ENCODE measurements around the gene FABP7. TPM values are rescaled to one million over a fixed set of nuclear protein-coding genes. Genes with fewer than 3 reads are reported as not detected.

FABP7 gene
- total and polyA plus RNA-seq, 2 donors from 2014 or later: not detected

DNA sequence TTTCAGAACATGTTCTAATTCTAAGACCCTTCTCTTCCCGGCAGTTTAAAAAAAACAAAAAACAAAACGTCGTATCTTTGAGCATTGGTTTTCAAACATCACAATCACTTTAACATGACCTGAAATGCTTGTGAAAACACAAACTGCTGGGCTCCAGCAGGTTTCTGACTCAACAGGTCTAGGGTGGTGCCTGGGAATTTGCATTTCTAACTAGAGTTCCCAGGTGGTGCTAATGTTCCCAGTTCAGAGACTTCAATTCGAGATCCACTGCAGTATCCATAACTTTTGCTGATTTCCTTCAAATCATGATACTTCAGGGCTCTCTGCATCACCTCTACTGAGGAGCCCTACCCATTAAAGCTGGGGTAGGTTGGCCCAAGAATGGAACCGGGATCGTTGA is 8.7 kb downstream of the FABP7 start:
- H3K4me1 ChIP-seq (ENCODE audit: control insufficient read depth in 2 of 3, insufficient read depth in 2 of 3, low read depth in 1 of 3, low read length in 3 of 3): peaks cover 5 to 19% (median 5%) of the 10 kb centered on the region in 3 donors
- no peak for FAIRE-seq
- DNase-seq: no peak
- H3K9me3 ChIP-seq (ENCODE audit: control insufficient read depth in 2 of 3, insufficient read depth in 1 of 3, low read length in 3 of 3): no peaks in the 10 kb centered on the region
- no peaks in the 10 kb centered on the region for H3K36me3 ChIP-seq (ENCODE audit: control insufficient read depth in 2 of 3, insufficient read depth in 3 of 3, low read length in 3 of 3)
- no peak overlapping the region for H3K27ac ChIP-seq (ENCODE audit: low read depth in 2 of 2, low read length in 2 of 2)
- no peaks in the 10 kb centered on the region for H3K27me3 ChIP-seq (ENCODE audit: control insufficient read depth, insufficient read depth, low read length)
- H3K9ac ChIP-seq (ENCODE audit: low read length in 3 of 3): no peak overlapping the region
- TF ChIP-seq, protein P1, sequence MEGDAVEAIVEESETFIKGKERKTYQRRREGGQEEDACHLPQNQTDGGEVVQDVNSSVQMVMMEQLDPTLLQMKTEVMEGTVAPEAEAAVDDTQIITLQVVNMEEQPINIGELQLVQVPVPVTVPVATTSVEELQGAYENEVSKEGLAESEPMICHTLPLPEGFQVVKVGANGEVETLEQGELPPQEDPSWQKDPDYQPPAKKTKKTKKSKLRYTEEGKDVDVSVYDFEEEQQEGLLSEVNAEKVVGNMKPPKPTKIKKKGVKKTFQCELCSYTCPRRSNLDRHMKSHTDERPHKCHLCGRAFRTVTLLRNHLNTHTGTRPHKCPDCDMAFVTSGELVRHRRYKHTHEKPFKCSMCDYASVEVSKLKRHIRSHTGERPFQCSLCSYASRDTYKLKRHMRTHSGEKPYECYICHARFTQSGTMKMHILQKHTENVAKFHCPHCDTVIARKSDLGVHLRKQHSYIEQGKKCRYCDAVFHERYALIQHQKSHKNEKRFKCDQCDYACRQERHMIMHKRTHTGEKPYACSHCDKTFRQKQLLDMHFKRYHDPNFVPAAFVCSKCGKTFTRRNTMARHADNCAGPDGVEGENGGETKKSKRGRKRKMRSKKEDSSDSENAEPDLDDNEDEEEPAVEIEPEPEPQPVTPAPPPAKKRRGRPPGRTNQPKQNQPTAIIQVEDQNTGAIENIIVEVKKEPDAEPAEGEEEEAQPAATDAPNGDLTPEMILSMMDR (IDR thresholded peaks at IDR 0.05; ENCODE audit: borderline replicate concordance, extremely low read depth, insufficient read depth): no peak
- intact Hi-C loops (cut with DNase I): no loop called here
- peak overlapping the region in 1 of 3 donors; percentile 89 for H3K4me3 ChIP-seq (ENCODE audit: low read length in 3 of 3)

DNA sequence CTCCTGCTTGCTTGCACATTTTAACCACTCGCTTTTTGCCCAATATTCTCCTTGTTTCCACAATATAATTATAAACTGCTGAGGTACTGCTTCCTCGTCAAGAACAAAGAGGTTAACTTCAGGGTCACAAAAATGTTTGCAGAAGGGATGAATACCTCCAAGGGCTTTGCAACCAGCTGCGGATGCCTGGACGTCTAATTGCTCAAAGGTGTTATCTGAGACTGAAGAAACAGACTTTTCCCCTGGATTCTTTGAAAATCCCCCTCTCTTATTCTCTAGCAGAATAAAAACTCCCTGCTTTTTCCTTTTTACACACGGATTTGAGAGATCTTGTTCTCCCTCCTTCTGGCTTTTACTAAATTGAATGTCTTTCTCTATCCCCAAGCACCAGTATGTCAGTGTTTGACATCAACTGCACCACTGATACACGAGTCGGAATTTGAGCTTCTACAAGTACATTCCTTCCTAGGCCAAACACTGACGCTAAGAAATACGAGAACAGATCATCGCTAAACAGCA is 9.2 kb downstream of the FABP7 start:
- intact Hi-C loops (cut with DNase I): no loop called here
- no peak for FAIRE-seq

DNA sequence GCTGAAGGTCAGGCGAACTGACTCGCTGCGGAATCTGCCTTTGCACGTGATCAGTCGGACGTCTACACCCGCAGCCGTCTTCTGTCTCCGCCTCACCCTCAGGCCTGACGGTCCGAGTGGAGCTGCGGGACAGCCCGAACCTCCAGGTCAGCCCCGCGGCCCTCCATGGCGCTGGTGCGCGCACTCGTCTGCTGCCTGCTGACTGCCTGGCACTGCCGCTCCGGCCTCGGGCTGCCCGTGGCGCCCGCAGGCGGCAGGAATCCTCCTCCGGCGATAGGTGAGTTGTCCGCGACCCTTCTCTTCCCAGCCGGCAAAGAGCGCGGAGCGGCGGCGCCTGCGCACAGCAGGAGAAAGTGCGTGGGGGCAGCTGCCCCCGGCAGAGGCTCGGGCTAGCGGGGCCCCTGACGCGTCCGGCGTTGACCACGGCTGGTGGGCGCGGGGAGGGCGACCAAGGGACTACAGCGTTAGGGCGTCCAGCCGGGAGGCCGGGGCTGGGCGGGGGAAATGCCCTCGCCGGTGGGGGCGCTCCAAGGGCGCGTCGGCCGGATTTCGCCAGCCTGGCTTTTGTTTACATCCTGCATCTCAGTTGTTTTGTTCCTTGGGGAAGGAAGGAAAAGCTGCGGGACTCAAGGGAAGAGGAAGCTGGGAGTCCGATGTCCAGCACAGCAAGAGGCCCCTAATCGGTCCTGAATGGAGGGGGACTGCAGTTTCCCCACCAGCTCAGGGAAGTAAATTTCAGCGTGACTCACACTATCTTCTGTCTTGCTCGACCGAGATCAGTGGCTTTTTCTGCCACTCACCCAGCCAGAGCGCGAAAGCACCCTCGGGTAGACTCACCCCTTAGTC is 9.9 kb downstream of the FABP7 start, which contains the start of gene SMPDL3A:
TSS of gene SMPDL3A (plus strand) at position 77 of the 846 bp plus-strand sequence. CDS start at position 166, 89 bp downstream.
- TF ChIP-seq, protein P1 (IDR thresholded peaks at IDR 0.05; ENCODE audit: borderline replicate concordance, extremely low read depth, insufficient read depth): peak; percentile 33
- peak; percentile 82 to 92 (median 89) for DNase-seq
- Histone ChIP-seq H3K36me3 (ENCODE audit: control insufficient read depth in 2 of 3, insufficient read depth in 3 of 3, low read length in 3 of 3) (no peaks in the 10 kb centered on the region), H3K27ac (ENCODE audit: low read depth in 2 of 2, low read length in 2 of 2) (peak within 1 kb of the TSS; percentile 92 to 93), H3K9ac (ENCODE audit: low read length in 3 of 3) (peak within 1 kb of the TSS; percentile 61 to 93 (median 90)), H3K9me3 (ENCODE audit: control insufficient read depth in 2 of 3, insufficient read depth in 1 of 3, low read length in 3 of 3) (no peaks in the 10 kb centered on the region), H3K4me3 (ENCODE audit: low read length in 3 of 3) (peak within 1 kb of the TSS; percentile 89 to 97 (median 91)), H3K27me3 (ENCODE audit: control insufficient read depth, insufficient read depth, low read length) (no peaks in the 10 kb centered on the region), H3K4me1 (ENCODE audit: control insufficient read depth in 2 of 3, insufficient read depth in 2 of 3, low read depth in 1 of 3, low read length in 3 of 3) (peaks cover 5 to 19% (median 5%) of the 10 kb centered on the region in 3 donors)
- intact Hi-C loops (cut with DNase I): no loop called here
- no peak for FAIRE-seq

More for the DNA sequence above, 9.2 kb downstream of the FABP7 start:
- Histone ChIP-seq H3K9me3 (ENCODE audit: control insufficient read depth in 2 of 3, insufficient read depth in 1 of 3, low read length in 3 of 3) (no peaks in the 10 kb centered on the region), H3K27ac (ENCODE audit: low read depth in 2 of 2, low read length in 2 of 2) (peak overlapping the region; percentile 92 to 93), H3K4me3 (ENCODE audit: low read length in 3 of 3) (peak overlapping the region; percentile 77 to 97 (median 89)), H3K4me1 (ENCODE audit: control insufficient read depth in 2 of 3, insufficient read depth in 2 of 3, low read depth in 1 of 3, low read length in 3 of 3) (peaks cover 5 to 19% (median 5%) of the 10 kb centered on the region in 3 donors), H3K9ac (ENCODE audit: low read length in 3 of 3) (peak overlapping the region; percentile 18 to 90 (median 64)), H3K36me3 (ENCODE audit: control insufficient read depth in 2 of 3, insufficient read depth in 3 of 3, low read length in 3 of 3) (no peaks in the 10 kb centered on the region), H3K27me3 (ENCODE audit: control insufficient read depth, insufficient read depth, low read length) (no peaks in the 10 kb centered on the region)
- no peak for DNase-seq
- TF ChIP-seq, protein P1 (IDR thresholded peaks at IDR 0.05; ENCODE audit: borderline replicate concordance, extremely low read depth, insufficient read depth): no peak

Measured in kidney (tissue), 14 donors.